GM19452 (cell line): Measurements from ENCODE around the gene TGFBR3L.
"Not testable (repeated sequence)": the region's sequence is repeated elsewhere in the genome, so short reads cannot be mapped to it uniquely, and the experiment has no call there.

Experiments used
- ATAC-seq: cut with Tn5 transposase; IDR thresholded peaks from one replicate; pipeline ENCODE4 v1.9.1; 2021; ENCODE audit not compliant: unreplicated experiment

TGFBR3L gene

DNA sequence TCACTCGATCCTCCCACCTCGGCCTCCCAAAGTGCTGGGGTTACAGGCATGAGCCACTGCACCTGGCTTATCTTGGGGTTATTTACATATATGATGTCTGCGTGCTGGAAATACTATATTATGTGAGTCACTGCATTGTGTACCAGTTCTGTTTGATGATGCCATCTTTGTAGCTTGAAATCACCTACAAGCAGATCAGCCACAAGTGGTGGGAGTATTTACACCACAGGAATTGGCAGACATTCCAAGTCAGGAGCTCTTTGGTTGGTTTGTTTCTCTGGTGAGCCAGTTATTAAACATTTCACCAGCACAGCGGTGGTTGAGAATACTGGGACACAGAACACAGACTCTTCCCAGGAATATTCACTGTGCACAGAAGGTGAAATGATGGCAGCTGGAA is 33.3 kb downstream of the TGFBR3L start:
- no peak for ATAC-seq

DNA sequence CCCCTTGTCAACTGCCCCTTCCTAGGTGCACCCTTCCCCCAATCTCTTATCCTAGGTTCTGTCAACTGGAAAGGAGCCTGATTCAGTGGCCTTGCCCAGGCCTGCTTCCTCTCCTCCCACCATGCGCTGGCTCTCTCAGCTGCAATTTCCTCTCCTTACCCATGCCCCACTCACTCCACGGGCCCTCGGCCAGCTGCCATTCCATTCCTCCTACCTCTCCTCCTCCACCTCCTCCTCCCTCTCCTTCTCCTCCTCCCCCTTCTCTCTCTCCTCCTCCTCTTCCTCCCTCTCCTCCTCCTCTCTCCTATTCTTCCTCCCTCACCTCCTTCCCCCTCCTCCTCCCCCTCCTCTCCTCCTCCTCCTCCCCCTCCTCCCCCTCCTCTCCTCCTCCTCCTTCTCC is 38.4 kb downstream of the TGFBR3L start:
- no peak for ATAC-seq

DNA sequence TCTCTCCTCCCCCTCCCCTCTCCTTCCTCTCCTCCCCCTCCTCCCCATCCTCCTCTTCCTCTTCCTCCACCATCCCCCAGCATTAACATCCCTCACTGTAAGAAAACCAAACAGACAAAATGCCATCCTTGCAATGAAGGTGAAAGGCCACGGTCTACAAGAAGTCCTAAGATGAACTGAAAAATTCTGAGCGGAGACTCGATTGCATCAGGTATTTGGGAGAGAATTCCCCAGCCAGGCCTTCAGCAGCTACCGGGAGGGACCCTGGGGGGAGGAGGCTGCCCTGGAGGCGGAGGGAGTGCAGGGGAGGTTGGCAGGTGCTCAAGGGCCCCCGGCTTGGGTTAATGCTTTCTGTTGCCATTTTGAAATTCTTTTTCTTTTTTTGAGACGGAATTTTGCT is 38.9 kb downstream of the TGFBR3L start:
- ATAC-seq, result no peak

DNA sequence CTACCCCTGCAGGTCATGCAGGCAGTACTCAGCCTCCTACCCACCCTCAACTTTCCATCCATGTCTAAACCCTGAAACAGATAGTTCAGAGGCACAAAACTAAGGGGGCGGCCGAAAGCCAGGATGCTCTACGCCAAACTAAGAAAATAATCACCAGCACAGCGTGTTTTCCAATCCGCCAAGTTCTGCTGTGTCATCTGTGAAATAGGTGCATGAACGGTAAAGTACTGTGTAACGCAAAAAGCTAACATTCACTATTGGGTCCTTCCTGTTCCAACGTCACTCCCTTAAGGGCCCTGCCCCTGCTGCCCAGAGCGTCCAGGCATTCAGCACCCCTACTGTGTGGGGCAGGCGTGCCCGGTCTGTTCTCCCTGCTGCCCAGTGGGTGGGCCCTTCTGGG is 41.1 kb downstream of the TGFBR3L start:
- no peak for ATAC-seq

DNA sequence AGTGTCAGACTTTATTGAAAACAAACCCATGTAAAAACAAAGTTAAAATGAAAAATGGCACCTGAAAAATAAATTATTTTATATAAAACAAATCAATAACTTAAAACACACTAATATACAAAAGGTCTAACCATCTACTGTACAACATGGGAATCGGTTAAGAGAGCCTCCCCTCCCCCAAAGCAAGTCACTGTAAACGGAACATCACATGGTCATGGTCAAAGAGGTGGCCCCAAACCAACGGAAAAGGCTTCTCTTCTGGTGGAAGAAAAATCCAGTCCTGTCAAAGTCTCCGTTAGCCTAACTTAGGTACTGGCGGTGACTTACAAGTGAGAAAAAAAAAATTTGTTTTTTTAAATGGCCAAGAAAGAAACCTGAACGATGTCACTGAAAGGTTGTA is 44.6 kb downstream of the TGFBR3L start:
- no peak for ATAC-seq

DNA sequence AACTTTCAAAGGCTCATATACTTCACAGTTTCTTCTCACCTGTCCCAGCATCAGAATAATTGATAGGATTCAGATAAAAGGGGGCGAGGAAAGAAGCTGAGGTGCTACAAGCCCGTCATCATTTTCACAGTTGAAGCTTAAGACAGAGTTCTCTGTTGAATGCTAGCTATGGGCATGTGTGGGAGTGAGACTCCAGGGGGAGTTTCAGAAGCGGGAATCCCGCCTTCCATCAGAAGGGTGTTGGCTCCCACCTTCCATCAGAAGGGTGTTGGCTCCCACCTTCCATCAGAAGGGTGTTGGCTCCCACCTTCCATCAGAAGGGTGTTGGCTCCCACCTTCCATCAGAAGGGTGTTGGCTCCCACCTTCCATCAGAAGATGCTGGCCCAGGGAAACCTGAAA is 46.5 kb downstream of the TGFBR3L start:
- not testable (repeated sequence) for ATAC-seq

DNA sequence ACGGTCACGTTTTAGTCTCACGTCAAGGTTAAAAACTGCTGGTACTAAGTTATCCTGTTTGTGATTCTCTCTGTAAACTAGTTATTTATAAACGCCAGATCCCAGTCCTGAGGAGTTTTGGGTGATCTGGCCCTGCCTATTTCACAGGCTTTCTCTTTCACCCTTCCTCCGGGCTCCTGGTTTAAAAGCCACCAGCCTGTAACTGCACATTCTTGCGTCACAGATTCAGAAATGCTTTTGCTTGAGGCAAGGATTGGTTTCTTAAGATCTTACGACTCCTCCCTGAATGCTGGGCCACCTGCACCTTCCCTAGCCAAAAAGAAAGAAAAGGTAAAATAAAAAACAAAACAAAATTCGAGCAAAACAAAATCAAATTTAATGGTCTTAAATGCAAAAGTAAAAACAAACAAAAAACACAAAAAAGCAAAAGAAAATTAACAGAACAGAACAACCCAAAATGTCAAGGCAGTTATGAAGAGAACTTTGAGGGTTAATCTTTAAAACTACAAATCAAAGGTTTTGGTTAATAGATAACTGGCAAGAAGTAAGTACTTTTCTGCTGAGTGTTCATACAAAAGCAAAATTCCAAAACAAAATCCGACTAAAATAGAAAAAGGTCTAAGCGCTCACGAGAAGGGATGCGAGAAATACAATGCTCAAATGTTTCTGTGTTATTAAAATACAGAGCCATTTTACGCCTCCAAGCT is 47.4 kb downstream of the TGFBR3L start:
- ATAC-seq, result no peak

DNA sequence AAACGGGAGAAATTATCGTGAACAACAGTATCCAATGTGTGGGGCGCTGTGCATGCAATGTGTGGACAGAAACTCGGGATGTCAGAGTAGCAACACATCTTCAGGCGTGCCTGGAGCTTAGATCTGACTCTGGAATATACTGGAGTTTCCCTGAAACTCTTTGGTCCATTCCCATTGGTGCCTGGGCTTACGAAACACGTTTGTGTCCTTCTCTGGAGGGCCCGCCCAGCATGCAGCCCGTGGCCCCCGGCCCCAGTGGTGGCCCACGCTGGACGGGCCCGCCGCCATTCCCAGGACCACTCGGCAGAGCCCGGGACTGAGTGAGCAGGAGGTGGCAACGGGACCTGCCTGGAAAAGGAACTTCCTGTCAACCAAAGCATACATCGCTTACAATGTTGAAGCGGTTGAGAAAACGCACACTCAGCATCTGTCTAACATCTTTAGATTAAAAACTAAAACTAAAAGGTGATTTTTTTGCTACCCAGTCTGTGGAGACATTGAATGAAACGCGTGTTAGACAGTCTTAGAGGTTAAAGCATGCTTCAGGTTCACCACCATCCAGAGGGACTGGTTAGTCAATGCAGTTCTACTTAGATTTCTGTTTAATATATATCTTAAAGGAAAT is 48.1 kb downstream of the TGFBR3L start:
- ATAC-seq, result no peak

DNA sequence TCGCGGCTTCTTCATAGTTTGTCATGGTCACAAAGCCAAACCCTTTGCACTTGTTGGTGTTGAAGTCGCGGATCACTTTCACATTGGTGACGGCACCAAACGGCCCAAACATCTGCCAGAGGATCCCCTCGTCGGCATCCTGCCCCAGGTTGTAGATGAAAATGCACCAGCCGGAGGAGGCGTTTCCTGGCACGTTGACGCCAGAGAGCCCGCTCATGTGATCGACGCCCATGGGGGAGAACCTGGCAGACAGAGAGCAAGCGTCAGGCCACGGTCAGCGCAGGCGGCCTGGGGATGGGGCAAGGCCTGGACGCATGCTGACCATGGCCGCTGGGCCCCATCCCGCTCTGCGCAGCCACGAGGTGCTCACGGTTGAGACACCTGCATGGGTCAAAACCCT is 48.9 kb downstream of the TGFBR3L start:
- no peak for ATAC-seq

DNA sequence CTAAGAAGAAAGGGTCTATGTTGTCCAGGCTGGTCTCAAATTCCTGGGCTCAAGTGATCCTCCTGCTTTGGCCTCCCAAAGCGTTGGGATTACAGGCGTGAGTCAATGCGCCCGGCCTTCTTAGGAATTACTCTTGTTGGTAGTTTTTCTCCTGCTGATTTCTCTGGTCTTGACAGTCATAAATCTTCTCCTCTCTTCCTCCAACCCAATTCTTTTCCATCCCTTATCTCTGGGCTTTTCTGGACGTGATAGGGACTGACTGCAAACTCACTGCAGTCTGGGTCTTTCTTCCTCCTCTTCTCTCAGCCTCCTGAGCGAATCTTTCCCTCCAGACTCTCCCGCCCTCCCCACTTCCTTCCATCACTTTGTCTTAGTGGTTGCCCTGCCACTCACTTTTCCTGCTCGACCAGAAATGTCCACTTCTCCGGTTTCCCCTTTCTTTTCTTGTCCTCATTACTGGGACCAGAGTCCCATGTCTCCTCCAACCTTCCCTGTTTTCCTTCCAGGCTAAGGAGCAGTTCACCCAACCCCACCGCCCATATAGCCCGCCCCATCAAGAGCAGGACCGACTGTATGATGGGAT is 50.7 kb downstream of the TGFBR3L start:
- no peak for ATAC-seq

DNA sequence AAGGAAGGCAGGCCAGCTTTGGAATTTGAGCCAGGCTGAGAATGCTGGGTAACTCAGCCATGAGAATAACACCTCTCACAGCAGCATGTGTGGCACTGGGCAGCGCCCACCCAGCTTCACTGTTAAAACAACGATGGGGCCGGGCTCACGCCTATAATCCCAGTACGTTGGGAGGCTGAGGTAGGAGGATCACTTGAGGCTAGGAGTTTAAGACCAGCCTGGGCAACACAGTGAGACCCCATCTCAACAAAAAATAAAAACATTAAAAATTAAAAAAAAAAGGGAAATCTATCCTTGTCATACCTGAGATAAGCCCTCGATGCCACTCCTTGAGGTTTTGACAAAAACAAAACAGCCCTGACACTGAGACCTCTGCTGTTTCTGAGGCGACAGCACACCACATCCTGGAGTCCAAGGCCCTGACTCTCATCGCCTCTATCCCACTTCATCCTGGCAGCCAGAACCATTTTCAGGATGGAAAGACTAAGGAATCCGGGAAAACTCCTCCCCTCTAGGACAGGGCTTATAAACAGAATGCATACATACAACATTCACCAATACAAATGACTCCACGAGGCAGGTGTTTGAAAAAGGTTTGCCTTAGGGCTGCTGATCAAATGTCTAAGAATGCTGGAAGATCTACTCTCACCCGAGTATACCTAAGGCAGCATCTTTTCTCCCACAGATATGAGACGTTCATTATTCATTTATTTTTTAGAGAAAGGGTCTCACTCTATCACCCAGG is 51.5 kb downstream of the TGFBR3L start:
- no peak for ATAC-seq

DNA sequence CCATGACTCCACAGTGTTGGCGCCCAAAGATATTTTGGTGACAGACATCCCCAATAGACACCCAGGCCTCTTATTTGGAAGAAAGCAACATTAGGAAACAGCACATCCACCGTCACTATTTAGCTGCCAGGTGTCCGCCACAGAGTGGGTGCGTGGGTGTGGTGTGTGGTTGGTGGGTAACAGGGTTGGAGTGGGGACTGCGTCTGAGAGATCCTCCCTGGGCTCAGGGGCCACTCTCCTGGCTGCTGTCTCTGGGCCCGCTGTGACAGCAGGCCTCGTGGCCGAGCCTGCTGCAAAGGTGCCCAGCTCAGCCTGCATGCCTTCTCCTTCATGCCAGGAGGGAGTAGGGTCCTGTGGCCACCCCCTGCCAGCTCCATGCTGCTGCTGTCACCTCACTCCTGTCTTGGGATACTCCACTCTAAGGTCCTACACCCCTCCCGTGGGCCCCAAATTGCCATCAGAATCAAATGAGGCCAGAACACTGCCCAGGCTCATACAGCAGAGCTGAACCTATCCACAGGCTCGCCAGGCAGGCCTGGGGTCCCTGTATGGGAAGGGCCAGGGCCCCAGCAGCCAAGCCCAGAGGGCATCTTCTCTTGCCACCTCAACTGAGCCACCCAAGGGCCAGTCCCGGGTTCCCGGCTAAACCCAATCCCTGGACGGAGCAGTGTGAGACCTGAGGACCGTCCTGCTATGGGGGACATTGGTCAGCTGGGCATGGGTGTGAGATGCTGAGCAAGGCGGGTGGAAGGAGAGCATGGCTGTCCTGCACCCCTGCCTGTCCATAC is 53.6 kb downstream of the TGFBR3L start:
- no peak for ATAC-seq
